Measurements from ENCODE around the gene RYR2.
"Not testable (repeated sequence)": the region's sequence is repeated elsewhere in the genome, so short reads cannot be mapped to it uniquely, and the experiment has no call there.

GRCh38 chr1:237371477-237371876, 329.5 kb downstream of the RYR2 start:
- not testable (repeated sequence) for TF ChIP-seq ZNF565 (CRISPR knock-in tag; conservative IDR thresholded peaks at IDR 0.05; ENCODE audit: low read depth); PATZ1 (CRISPR knock-in tag; IDR thresholded peaks at IDR 0.05; ENCODE audit: borderline replicate concordance); TOX (CRISPR knock-in tag; IDR thresholded peaks at IDR 0.05; ENCODE audit: borderline replicate concordance); ESRRG (CRISPR knock-in tag; IDR thresholded peaks at IDR 0.05); OSR1 (CRISPR knock-in tag; IDR thresholded peaks at IDR 0.05); CREB5 (CRISPR knock-in tag; IDR thresholded peaks at IDR 0.05; ENCODE audit: low read depth)
